ENCODE data around the gene ELMO1. TPM values are rescaled to one million over a fixed set of nuclear protein-coding genes. Genes with fewer than 3 reads are reported as not detected.

Gene ELMO1
- total RNA-seq, 1 experiment from 2014 or later = 8.7 TPM

- Histone ChIP-seq H3K36me3 (replicated peaks; ENCODE audit: control insufficient read depth, insufficient read depth, low read length) (no peaks in the 10 kb centered on the region), H3K4me3 (ENCODE audit: insufficient read depth, low read depth, low read length) (no peak overlapping the region), H3K27me3 (ENCODE audit: control insufficient read depth, insufficient read depth, low read length) (no peaks in the 10 kb centered on the region)
- no peak for DNase-seq
Observed at GRCh38 chr7:37393476-37393875, 55.2 kb downstream of the ELMO1 start.

- H3K4me3 ChIP-seq (ENCODE audit: insufficient read depth, low read depth, low read length) = no peak overlapping the region
- H3K36me3 ChIP-seq (replicated peaks; ENCODE audit: control insufficient read depth, insufficient read depth, low read length) = no peaks in the 10 kb centered on the region
- DNase-seq = no peak
- H3K27me3 ChIP-seq (ENCODE audit: control insufficient read depth, insufficient read depth, low read length) = no peaks in the 10 kb centered on the region
Observed at GRCh38 chr7:37392673-37393017, 56.0 kb downstream of the ELMO1 start.

- no peak overlapping the region for H3K4me3 ChIP-seq (ENCODE audit: insufficient read depth, low read depth, low read length)
- H3K36me3 ChIP-seq (replicated peaks; ENCODE audit: control insufficient read depth, insufficient read depth, low read length) = no peaks in the 10 kb centered on the region
- no peak for DNase-seq
- no peaks in the 10 kb centered on the region for H3K27me3 ChIP-seq (ENCODE audit: control insufficient read depth, insufficient read depth, low read length)
Observed at GRCh38 chr7:37391791-37392672, 56.6 kb downstream of the ELMO1 start.

- Histone ChIP-seq H3K4me3 (ENCODE audit: insufficient read depth, low read depth, low read length) (no peak overlapping the region), H3K36me3 (replicated peaks; ENCODE audit: control insufficient read depth, insufficient read depth, low read length) (no peaks in the 10 kb centered on the region)
- peak; percentile 29 for DNase-seq
Observed at GRCh38 chr7:37390114-37390513, 58.5 kb downstream of the ELMO1 start.

GRCh38 chr7:37388811-37389210 lies 59.9 kb downstream of the ELMO1 start:
- Histone ChIP-seq H3K4me3 (ENCODE audit: insufficient read depth, low read depth, low read length) (no peak overlapping the region), H3K36me3 (replicated peaks; ENCODE audit: control insufficient read depth, insufficient read depth, low read length) (no peaks in the 10 kb centered on the region), H3K27me3 (ENCODE audit: control insufficient read depth, insufficient read depth, low read length) (no peaks in the 10 kb centered on the region)
- DNase-seq = no peak

More at GRCh38 chr7:37390114-37390513, 58.5 kb downstream of the ELMO1 start:
- no peaks in the 10 kb centered on the region for H3K27me3 ChIP-seq (ENCODE audit: control insufficient read depth, insufficient read depth, low read length)

GRCh38 chr7:37385787-37386186 lies 62.9 kb downstream of the ELMO1 start:
- Histone ChIP-seq H3K4me3 (ENCODE audit: insufficient read depth, low read depth, low read length) (no peak overlapping the region), H3K27me3 (ENCODE audit: control insufficient read depth, insufficient read depth, low read length) (no peaks in the 10 kb centered on the region), H3K36me3 (replicated peaks; ENCODE audit: control insufficient read depth, insufficient read depth, low read length) (no peaks in the 10 kb centered on the region)
- DNase-seq = no peak

GRCh38 chr7:37382546-37383088 lies 66.0 kb downstream of the ELMO1 start:
- Histone ChIP-seq H3K4me3 (ENCODE audit: insufficient read depth, low read depth, low read length) (no peak overlapping the region), H3K36me3 (replicated peaks; ENCODE audit: control insufficient read depth, insufficient read depth, low read length) (no peaks in the 10 kb centered on the region), H3K27me3 (ENCODE audit: control insufficient read depth, insufficient read depth, low read length) (no peaks in the 10 kb centered on the region)
- peak; percentile 28 for DNase-seq

- Histone ChIP-seq H3K36me3 (replicated peaks; ENCODE audit: control insufficient read depth, insufficient read depth, low read length) (no peaks in the 10 kb centered on the region), H3K4me3 (ENCODE audit: insufficient read depth, low read depth, low read length) (no peak overlapping the region), H3K27me3 (ENCODE audit: control insufficient read depth, insufficient read depth, low read length) (no peaks in the 10 kb centered on the region)
- DNase-seq = no peak
Observed at GRCh38 chr7:37380831-37381230, 67.8 kb downstream of the ELMO1 start.

- Histone ChIP-seq H3K4me3 (ENCODE audit: insufficient read depth, low read depth, low read length) (no peak overlapping the region), H3K27me3 (ENCODE audit: control insufficient read depth, insufficient read depth, low read length) (no peaks in the 10 kb centered on the region), H3K36me3 (replicated peaks; ENCODE audit: control insufficient read depth, insufficient read depth, low read length) (no peaks in the 10 kb centered on the region)
- no peak for DNase-seq
Observed at GRCh38 chr7:37379546-37380277, 69.0 kb downstream of the ELMO1 start.

- no peak overlapping the region for H3K4me3 ChIP-seq (ENCODE audit: insufficient read depth, low read depth, low read length)
- DNase-seq = no peak
- no peaks in the 10 kb centered on the region for H3K36me3 ChIP-seq (replicated peaks; ENCODE audit: control insufficient read depth, insufficient read depth, low read length)
- H3K27me3 ChIP-seq (ENCODE audit: control insufficient read depth, insufficient read depth, low read length) = no peaks in the 10 kb centered on the region
Observed at GRCh38 chr7:37377231-37377630, 71.4 kb downstream of the ELMO1 start.

- H3K27me3 ChIP-seq (ENCODE audit: control insufficient read depth, insufficient read depth, low read length) = no peaks in the 10 kb centered on the region
- H3K4me3 ChIP-seq (ENCODE audit: insufficient read depth, low read depth, low read length) = no peak overlapping the region
- DNase-seq = no peak
- no peaks in the 10 kb centered on the region for H3K36me3 ChIP-seq (replicated peaks; ENCODE audit: control insufficient read depth, insufficient read depth, low read length)
Observed at GRCh38 chr7:37376386-37376785, 72.3 kb downstream of the ELMO1 start.

- Histone ChIP-seq H3K36me3 (replicated peaks; ENCODE audit: control insufficient read depth, insufficient read depth, low read length) (no peaks in the 10 kb centered on the region), H3K27me3 (ENCODE audit: control insufficient read depth, insufficient read depth, low read length) (no peaks in the 10 kb centered on the region), H3K4me3 (ENCODE audit: insufficient read depth, low read depth, low read length) (no peak overlapping the region)
- no peak for DNase-seq
Observed at GRCh38 chr7:37372750-37373149, 75.9 kb downstream of the ELMO1 start.

- no peak overlapping the region for H3K4me3 ChIP-seq (ENCODE audit: insufficient read depth, low read depth, low read length)
- DNase-seq = no peak
Observed at GRCh38 chr7:37371755-37372154, 76.9 kb downstream of the ELMO1 start.

GRCh38 chr7:37369906-37370305 lies 78.8 kb downstream of the ELMO1 start:
- Histone ChIP-seq H3K36me3 (replicated peaks; ENCODE audit: control insufficient read depth, insufficient read depth, low read length) (no peaks in the 10 kb centered on the region), H3K4me3 (ENCODE audit: insufficient read depth, low read depth, low read length) (no peak overlapping the region), H3K27me3 (ENCODE audit: control insufficient read depth, insufficient read depth, low read length) (no peaks in the 10 kb centered on the region)
- no peak for DNase-seq

More at GRCh38 chr7:37371755-37372154, 76.9 kb downstream of the ELMO1 start:
- Histone ChIP-seq H3K36me3 (replicated peaks; ENCODE audit: control insufficient read depth, insufficient read depth, low read length) (no peaks in the 10 kb centered on the region), H3K27me3 (ENCODE audit: control insufficient read depth, insufficient read depth, low read length) (no peaks in the 10 kb centered on the region)

- Histone ChIP-seq H3K36me3 (replicated peaks; ENCODE audit: control insufficient read depth, insufficient read depth, low read length) (no peaks in the 10 kb centered on the region), H3K27me3 (ENCODE audit: control insufficient read depth, insufficient read depth, low read length) (no peaks in the 10 kb centered on the region), H3K4me3 (ENCODE audit: insufficient read depth, low read depth, low read length) (no peak overlapping the region)
- no peak for DNase-seq
Observed at GRCh38 chr7:37368540-37368939, 80.1 kb downstream of the ELMO1 start.

Measured in H7 (cell line).